Adrenal gland (tissue), 12 donors: Measurements from ENCODE around the gene POLR1F. TPM values are rescaled to one million over a fixed set of nuclear protein-coding genes. Genes with fewer than 3 reads are reported as not detected.

Experiments
- DNase-seq, 7 donors: peaks; one replicate each; pipeline ENCODE4 v3.0.0-alpha.2; 2019 to 2020
- H3K27ac ChIP-seq, 5 donors: fragments of 200-600 bp; sonication (generic) in 4 of 5; 1 replicate in 3 of 5; 2 replicates in 2 of 5; pipeline versions ENCODE4 v1.5.1 to v1.8.0; 2016 to 2020; ENCODE audit warnings: mild to moderate bottlenecking in 1 of 5
- H3K27me3 ChIP-seq: fragments of 200-600 bp; 2 replicates; pipeline ENCODE4 v1.8.0; 2021
- H3K36me3 ChIP-seq, 2 donors: fragments of 200-600 bp; replicated peaks in 1 of 2; 1 replicate in 1 of 2; 2 replicates in 1 of 2; pipeline versions ENCODE4 v1.5.1 to v1.8.0; 2018 to 2022
- H3K4me1 ChIP-seq, 2 donors: fragments of 200-600 bp; replicated peaks in 1 of 2; 1 replicate in 1 of 2; 2 replicates in 1 of 2; pipeline versions ENCODE4 v1.5.1 to v1.8.0; 2018 to 2021
- H3K4me3 ChIP-seq, 4 donors: fragments of 200-600 bp; sonication (generic) in 3 of 4; one replicate each; pipeline ENCODE4 v1.5.1; 2016 to 2018
- H3K9me3 ChIP-seq, 3 donors: fragments of 200-600 bp; sonication (generic) in 1 of 3; replicated peaks in 1 of 3; 1 replicate in 2 of 3; 2 replicates in 1 of 3; pipeline versions ENCODE4 v1.5.1 to v1.8.0; 2016 to 2021
- CTCF ChIP-seq, 6 experiments: fragments of 450-650 bp in 4 of 6; fragments of 200-600 bp in 2 of 6; sonication (generic) in 1 of 6; IDR thresholded peaks; 1 replicate in 5 of 6; 2 replicates in 1 of 6; pipeline versions ENCODE4 v1.5.1 to v1.8.0; 2016 to 2021; ENCODE audit warnings: antibody characterized with exemption in 6 of 6, mild to moderate bottlenecking in 2 of 6, moderate library complexity in 1 of 6
- POLR2A ChIP-seq, 2 donors: fragments of 450-650 bp; IDR thresholded peaks; one replicate each; pipeline ENCODE4 v1.6.1; 2017; ENCODE audit warnings: antibody characterized with exemption in 2 of 2, mild to moderate bottlenecking in 2 of 2, moderate library complexity in 1 of 2
- WGBS, 4 donors: extraction: QIAGEN DNeasy Blood & Tissue Kit in 2 of 4; methylation state at CpG; one replicate each; pipeline versions ENCODE4 v1.1.5 to v1.1.7; 2013 to 2017; 5-methylcytosine and 5-hydroxymethylcytosine counted together
- intact Hi-C, 2 donors: fragments of 100-400 bp; cut with DNase I; formaldehyde crosslinking; loops; one replicate each; pipeline versions ENCODE4 v1.14.1 to v1.15.0; 2022 to 2023
- polyA plus RNA-seq, 3 donors: library from polyadenylated mRNA; stranded (reverse); fragments of 200-250 nt in 2 of 3; fragments of 350-450 nt in 1 of 3; fragmentation: Illumina TruSeq in 1 of 3; extraction: RNeasy Lipid Tissue Mini Kit (QIAGEN cat#74804) in 1 of 3; gene quantifications; one replicate each; pipeline ENCODE4 v1.2.3, GENCODE V29; 2013 to 2014
- total RNA-seq, 9 donors: library from RNA; depleted of rRNA in 4 of 9; stranded (reverse); fragments of >200 nt in 4 of 9; fragments of 120-200 nt in 1 of 9; fragmentation: NEBNext Ultra II Directional in 1 of 9; extraction: Animal tissue kit (Norgen Biotek cat#: 25700) in 1 of 9; gene quantifications; one replicate each; pipeline versions ENCODE4 v1.1.0 to v1.2.4, GENCODE V29; 2013 to 2023
- donor health status: healthy with polysubstance abuse.
- donor health status: Bipolar disorder and iron deficiency.
- donor health status: DM: yes; HTN: yes; CAD: no.
- donor health status: DM: no; HTN: no; CAD: no.
- donor health status: DM: no; HTN: no; CAD: no.
- donor health status: DM: yes; HTN: yes; CAD: no.

POLR1F gene
- total and polyA plus RNA-seq, 12 donors, result 6.9 to 27.9 (median 12.3) TPM

- WGBS, 4 donors, result 79 to 84% (median 80%) methylated on average over 4 of the region's 4 CpGs
- TF ChIP-seq CTCF (IDR thresholded peaks at IDR 0.05), result no peak
- TF ChIP-seq POLR2A (IDR thresholded peaks at IDR 0.05), result no peak
- no peaks in the 10 kb centered on the region for H3K36me3 ChIP-seq
- DNase-seq, result no peak
- no peaks in the 10 kb centered on the region for H3K4me1 ChIP-seq
- no peak overlapping the region for H3K4me3 ChIP-seq
- no peaks in the 10 kb centered on the region for H3K9me3 ChIP-seq
- H3K27ac ChIP-seq, result no peak overlapping the region
- intact Hi-C loops, result loop anchor here (10.0 kb wide), 2 partner anchors 425 to 845 kb away; no protein-coding TSS in a partner anchor
- H3K27me3 ChIP-seq, result no peaks in the 10 kb centered on the region
These were observed 40.8 kb upstream of the POLR1F start for GRCh38 chr7:19749658-19750057.

DNA sequence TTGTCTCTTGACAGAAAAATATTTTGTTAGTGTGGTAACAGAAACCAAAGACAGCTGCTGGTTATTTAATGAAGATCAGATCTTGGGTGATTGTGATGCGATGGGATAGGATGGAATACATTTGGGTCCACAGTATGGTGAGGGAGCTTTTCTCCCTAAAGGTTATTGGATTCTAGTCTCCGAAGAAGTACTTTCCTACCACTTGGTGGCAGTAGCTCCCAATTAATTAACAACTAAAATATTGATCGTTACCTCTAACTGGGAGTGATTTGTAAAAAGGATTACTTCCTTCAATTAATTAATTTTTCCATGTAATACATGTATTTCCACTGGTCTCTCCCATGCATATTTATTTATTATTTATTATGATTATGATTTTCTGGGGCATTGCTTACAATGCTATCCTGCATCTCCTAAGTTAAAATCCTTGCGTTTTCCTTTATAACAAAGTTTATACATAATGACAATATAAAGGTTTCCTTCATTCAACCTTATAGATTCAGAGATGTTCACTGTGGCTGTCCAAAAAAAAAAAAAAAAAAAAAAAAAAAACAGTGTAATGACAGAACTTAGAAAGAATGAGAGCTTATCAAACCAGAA lies 39.0 kb upstream of the POLR1F start:
- Histone ChIP-seq H3K9me3 (no peaks in the 10 kb centered on the region), H3K27ac (no peak overlapping the region), H3K4me1 (no peaks in the 10 kb centered on the region), H3K36me3 (no peaks in the 10 kb centered on the region), H3K27me3 (no peaks in the 10 kb centered on the region), H3K4me3 (no peak overlapping the region)
- no peak for DNase-seq
- TF ChIP-seq POLR2A (IDR thresholded peaks at IDR 0.05) (no peak), CTCF (IDR thresholded peaks at IDR 0.05) (peak; percentile 36 to 73 (median 50))
- intact Hi-C loops, result loop anchor here (10.0 kb wide), 1 partner anchor 847 kb away; no protein-coding TSS in a partner anchor
- 28 to 37% (median 29%) methylated on average over 4 of the region's 4 CpGs for whole genome bisulfite sequencing, 4 donors

- no peaks in the 10 kb centered on the region for H3K4me1 ChIP-seq
- TF ChIP-seq CTCF (IDR thresholded peaks at IDR 0.05) (no peak), POLR2A (IDR thresholded peaks at IDR 0.05) (no peak)
- WGBS, 4 donors, result 57 to 64% (median 58%) methylated on average over 1 of the region's 1 CpG
- H3K27ac ChIP-seq, result no peak overlapping the region
- H3K36me3 ChIP-seq, result no peaks in the 10 kb centered on the region
- DNase-seq, result no peak
- intact Hi-C loops, result loop anchor here (10.0 kb wide), 1 partner anchor 851 kb away; no protein-coding TSS in a partner anchor
- H3K4me3 ChIP-seq, result no peak overlapping the region
- no peaks in the 10 kb centered on the region for H3K27me3 ChIP-seq
- no peaks in the 10 kb centered on the region for H3K9me3 ChIP-seq
These were observed 35.2 kb upstream of the POLR1F start for GRCh38 chr7:19744075-19744474.

DNA sequence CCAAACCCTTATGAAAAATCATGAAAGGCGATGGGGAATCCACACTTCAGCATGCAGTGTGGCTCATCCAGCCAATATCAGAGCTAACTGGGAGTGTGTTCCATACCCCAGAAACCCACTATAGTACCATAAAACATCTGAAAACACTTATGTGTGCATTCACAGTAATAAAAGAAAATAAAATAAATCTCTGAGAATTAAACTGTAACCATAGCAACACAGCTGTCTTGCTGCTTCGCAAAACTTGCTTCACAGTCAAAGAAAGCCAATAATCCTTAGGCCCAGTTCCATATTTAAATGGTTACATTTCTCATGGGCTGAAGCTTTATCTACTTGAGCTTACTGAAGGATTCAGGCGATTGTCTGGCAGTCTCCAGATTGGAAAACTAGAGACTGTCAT lies 19.9 kb upstream of the POLR1F start:
- DNase-seq, result no peak
- H3K4me1 ChIP-seq, result no peaks in the 10 kb centered on the region
- peaks cover 4% of the 10 kb centered on the region for H3K27me3 ChIP-seq
- TF ChIP-seq POLR2A (IDR thresholded peaks at IDR 0.05) (no peak), CTCF (IDR thresholded peaks at IDR 0.05) (no peak)
- WGBS, 4 donors, result 76 to 87% (median 82%) methylated on average over 3 of the region's 3 CpGs
- H3K9me3 ChIP-seq, result no peaks in the 10 kb centered on the region
- no peaks in the 10 kb centered on the region for H3K36me3 ChIP-seq
- H3K27ac ChIP-seq, result no peak overlapping the region
- intact Hi-C loops, result no loop called here
- H3K4me3 ChIP-seq, result no peak overlapping the region
